ENCODE results near the gene TBXAS1.
"Not testable (repeated sequence)": the region's sequence is repeated elsewhere in the genome, so short reads cannot be mapped to it uniquely, and the experiment has no call there.

The TBXAS1 gene

GRCh38 chr7:139886899-139887298, 57.8 kb downstream of the TBXAS1 start:
- DNase-seq (ENCODE audit: low read depth in 1 of 2, low spot score in 1 of 2): no peak

- DNase-seq (ENCODE audit: low read depth in 1 of 2, low spot score in 1 of 2): no peak
Measured at GRCh38 chr7:139887992-139888481, 59.0 kb downstream of the TBXAS1 start.

GRCh38 chr7:139889186-139889871, 60.3 kb downstream of the TBXAS1 start:
- DNase-seq (ENCODE audit: low read depth in 1 of 2, low spot score in 1 of 2): no peak

GRCh38 chr7:139893461-139893860, 64.4 kb downstream of the TBXAS1 start:
- no peak for DNase-seq (ENCODE audit: low read depth in 1 of 2, low spot score in 1 of 2)

- no peak for DNase-seq (ENCODE audit: low read depth in 1 of 2, low spot score in 1 of 2)
Measured at GRCh38 chr7:139893999-139894398, 64.9 kb downstream of the TBXAS1 start.

- no peak for DNase-seq (ENCODE audit: low read depth in 1 of 2, low spot score in 1 of 2)
Measured at GRCh38 chr7:139895141-139895829, 66.2 kb downstream of the TBXAS1 start.

- no peak for DNase-seq (ENCODE audit: low read depth in 1 of 2, low spot score in 1 of 2)
Measured at GRCh38 chr7:139896288-139896687, 67.2 kb downstream of the TBXAS1 start.

GRCh38 chr7:139896831-139897230, 67.8 kb downstream of the TBXAS1 start:
- no peak for DNase-seq (ENCODE audit: low read depth in 1 of 2, low spot score in 1 of 2)

GRCh38 chr7:139897422-139898090, 68.5 kb downstream of the TBXAS1 start:
- DNase-seq (ENCODE audit: low read depth in 1 of 2, low spot score in 1 of 2): no peak

GRCh38 chr7:139898483-139898882, 69.4 kb downstream of the TBXAS1 start:
- DNase-seq (ENCODE audit: low read depth in 1 of 2, low spot score in 1 of 2): no peak

GRCh38 chr7:139899328-139899955, 70.4 kb downstream of the TBXAS1 start:
- no peak for DNase-seq (ENCODE audit: low read depth in 1 of 2, low spot score in 1 of 2)

- no peak for DNase-seq (ENCODE audit: low read depth in 1 of 2, low spot score in 1 of 2)
Measured at GRCh38 chr7:139900326-139900725, 71.3 kb downstream of the TBXAS1 start.

GRCh38 chr7:139901056-139901795, 72.2 kb downstream of the TBXAS1 start:
- no peak for DNase-seq (ENCODE audit: low read depth in 1 of 2, low spot score in 1 of 2)

- no peak for DNase-seq (ENCODE audit: low read depth in 1 of 2, low spot score in 1 of 2)
Measured at GRCh38 chr7:139901901-139902300, 72.8 kb downstream of the TBXAS1 start.

GRCh38 chr7:139902436-139903102, 73.5 kb downstream of the TBXAS1 start:
- no peak for DNase-seq (ENCODE audit: low read depth in 1 of 2, low spot score in 1 of 2)

- DNase-seq (ENCODE audit: low read depth in 1 of 2, low spot score in 1 of 2): not testable (repeated sequence)
Measured at GRCh38 chr7:139903103-139903477, 74.0 kb downstream of the TBXAS1 start.

- no peak for DNase-seq (ENCODE audit: low read depth in 1 of 2, low spot score in 1 of 2)
Measured at GRCh38 chr7:139906879-139907278, 77.8 kb downstream of the TBXAS1 start.

GRCh38 chr7:139908792-139909191, 79.7 kb downstream of the TBXAS1 start:
- DNase-seq (ENCODE audit: low read depth in 1 of 2, low spot score in 1 of 2): no peak

GRCh38 chr7:139909379-139910050, 80.5 kb downstream of the TBXAS1 start:
- no peak for DNase-seq (ENCODE audit: low read depth in 1 of 2, low spot score in 1 of 2)
